Activated T-cell treated with anti-CD3 and anti-CD28 coated beads for 48 hours (primary cell): ENCODE measurements around the gene MYL12B.
"Not testable (repeated sequence)": the region's sequence is repeated elsewhere in the genome, so short reads cannot be mapped to it uniquely, and the experiment has no call there.

Experiments
- DNase-seq: peaks from one replicate; pipeline ENCODE4 v3.0.0-alpha.2; 2020; ENCODE audit warnings: low read depth

Gene MYL12B

GRCh38 chr18:3261373-3262233 lies at the start of gene MYL12B:
MYL12B (plus strand) TSS chr18:3262133; CDS start chr18:3272899, 10,766 bp downstream.
- DNase-seq, result peak; percentile 75

DNA sequence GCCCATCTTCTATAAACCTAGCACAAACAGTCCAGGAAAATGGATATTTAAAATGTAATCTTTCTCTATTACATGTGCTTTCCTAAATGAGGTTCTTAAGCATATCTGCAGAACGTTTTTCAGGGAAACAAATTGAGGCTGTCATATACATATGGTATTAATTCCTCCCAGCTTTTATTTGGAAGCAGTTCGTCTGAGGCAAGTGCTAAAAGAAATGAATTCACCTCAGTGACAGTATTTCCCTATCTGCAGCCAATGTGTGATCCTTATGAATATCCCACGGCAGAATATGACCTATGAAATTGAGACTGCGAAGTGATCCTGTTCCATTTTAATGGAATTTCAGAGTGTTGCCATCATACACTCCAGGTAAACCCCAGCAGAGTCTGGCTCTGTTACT lies 49.3 kb upstream of the MYL12B start:
- DNase-seq, result no peak

DNA sequence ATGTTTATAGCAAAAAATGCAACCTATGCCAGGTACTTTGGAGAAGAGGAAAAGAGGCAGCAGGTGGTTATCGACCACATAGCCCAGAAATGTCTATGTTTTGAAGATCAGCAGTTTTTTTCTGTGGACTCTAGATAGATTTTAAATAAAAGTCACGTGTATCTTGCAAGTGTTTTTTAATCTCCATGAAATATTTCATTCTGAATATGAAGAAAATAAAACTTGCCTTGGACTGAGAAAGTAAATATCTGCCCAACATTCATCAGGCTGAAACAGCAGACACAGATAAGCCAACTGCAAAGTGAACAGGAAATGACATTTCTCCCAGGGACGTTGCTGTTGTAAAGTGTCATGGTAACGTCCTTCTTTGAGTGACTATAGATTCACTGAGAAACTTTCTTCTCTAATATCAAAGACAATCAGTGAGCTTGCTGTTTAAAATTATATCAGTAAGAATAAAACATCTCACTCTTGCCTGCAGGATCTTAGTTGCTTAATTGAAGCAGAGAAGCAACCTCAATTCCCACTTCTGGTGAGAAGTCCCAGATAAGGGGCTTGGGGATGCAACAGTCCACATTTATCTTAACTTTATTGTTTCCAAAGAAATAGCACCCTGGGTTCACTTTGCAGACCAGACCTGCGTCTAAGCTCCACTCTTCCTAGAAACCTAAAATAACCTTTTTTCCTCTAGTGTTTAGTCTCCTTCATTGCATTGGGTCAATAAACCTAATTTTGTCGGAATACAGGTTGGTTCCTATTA lies 48.5 kb upstream of the MYL12B start:
- no peak for DNase-seq

- DNase-seq, result no peak
These were observed 46.9 kb upstream of the MYL12B start for GRCh38 chr18:3214855-3215637.

- no peak for DNase-seq
These were observed 44.9 kb upstream of the MYL12B start for GRCh38 chr18:3216987-3217386.

- no peak for DNase-seq
These were observed 43.8 kb upstream of the MYL12B start for GRCh38 chr18:3217948-3218647.

GRCh38 chr18:3218819-3219218 lies 43.1 kb upstream of the MYL12B start:
- no peak for DNase-seq

GRCh38 chr18:3219241-3219630 lies 42.7 kb upstream of the MYL12B start:
- no peak for DNase-seq

DNA sequence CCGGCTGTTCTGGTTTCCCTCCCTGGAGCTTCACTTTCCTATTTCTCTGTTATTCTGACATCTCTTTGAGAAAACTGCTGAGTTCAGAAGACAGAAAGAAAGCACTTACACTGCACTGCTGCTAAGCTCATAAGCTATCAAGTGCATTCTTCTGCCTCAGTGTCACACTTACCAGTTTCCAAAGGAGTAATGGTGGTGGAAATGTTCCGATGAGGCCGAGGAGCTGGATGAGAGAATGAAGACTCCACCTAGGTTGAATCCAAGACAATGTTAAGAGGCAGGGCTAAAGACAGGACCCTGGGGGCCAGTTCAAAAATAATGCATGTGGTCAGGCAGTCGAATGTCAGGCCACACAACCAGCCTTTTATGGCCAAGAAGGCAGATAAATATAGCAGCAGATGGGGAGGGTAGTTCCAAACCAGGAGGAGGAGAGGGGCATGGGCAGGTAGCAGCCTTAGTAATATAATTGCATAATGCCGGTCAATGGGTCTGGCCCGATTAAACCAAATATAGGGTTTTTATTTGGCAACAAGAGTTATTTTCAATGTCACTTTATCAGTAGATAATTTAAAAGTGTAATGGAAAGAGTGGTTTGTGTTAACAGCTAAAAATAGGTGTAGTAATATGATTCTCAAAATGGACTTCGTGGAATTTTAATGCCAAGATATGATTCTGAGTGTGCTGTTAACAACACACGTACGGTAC lies 42.1 kb upstream of the MYL12B start, which contains the start of gene MYOM1:
TSS of gene MYOM1 (minus strand) at position 338 of the 705 bp plus-strand sequence. CDS start 4,745 bp downstream, outside the sequence.
- DNase-seq, result no peak

DNA sequence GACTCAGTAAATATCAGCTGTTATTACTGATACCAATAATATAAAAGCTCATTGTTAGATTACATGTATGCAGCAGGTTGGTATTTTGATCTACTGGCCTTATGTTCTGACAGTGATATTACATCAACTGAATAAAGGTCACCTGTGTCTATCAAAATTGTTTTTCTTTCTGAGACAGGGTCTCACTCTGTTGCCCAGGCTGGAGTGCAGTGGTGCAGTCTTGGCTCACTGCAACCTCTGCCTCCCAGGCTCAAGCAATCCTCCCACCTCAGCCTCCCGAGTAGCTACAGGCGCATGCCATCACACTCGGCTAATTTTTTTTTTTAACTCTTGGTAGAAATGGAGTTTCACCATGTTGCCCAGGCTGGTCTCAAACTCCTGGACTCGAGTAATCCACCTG lies 41.1 kb upstream of the MYL12B start:
- not testable (repeated sequence) for DNase-seq

GRCh38 chr18:3221496-3221895 lies 40.4 kb upstream of the MYL12B start:
- DNase-seq, result no peak

- DNase-seq, result no peak
These were observed 38.6 kb upstream of the MYL12B start for GRCh38 chr18:3223356-3223755.

DNA sequence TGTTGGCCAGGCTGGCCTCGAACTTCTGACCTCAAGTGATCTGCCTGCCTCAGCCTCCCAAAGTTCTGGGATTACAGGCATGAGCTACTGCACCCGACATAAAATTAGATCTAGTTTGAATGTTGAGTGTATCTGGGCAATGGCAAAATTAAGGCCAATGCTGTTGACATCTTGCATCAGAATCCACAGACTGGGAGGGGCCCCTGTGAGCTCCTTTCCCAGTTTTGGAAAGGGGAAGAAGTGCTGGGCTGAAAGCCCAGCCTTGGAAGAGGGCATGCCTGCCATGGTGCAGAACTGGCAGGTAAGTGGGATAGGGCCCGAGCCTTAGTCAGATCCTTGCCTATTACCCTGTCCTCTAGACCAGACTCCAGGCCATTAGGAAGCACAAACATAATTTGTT lies 37.7 kb upstream of the MYL12B start:
- no peak for DNase-seq

GRCh38 chr18:3225588-3225987 lies 36.3 kb upstream of the MYL12B start:
- no peak for DNase-seq

DNA sequence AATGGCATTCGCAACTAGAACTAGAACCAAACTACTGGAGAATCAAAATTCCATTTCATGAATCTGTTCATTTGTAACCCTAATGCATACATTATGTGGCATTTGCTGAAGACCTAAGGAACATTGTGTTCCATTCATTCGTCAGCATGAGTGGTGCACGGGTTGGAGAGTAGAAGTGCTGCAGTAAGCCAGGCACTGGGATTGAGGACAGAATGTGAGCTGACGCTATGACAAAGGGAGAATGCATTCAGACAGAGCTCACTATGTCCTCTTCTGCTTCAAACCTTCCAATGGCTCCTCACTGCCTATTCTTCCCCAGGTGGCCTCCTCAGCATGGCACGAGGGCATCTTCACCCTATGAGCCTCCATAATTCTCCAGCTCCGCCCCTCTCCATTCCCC lies 35.9 kb upstream of the MYL12B start:
- no peak for DNase-seq

DNA sequence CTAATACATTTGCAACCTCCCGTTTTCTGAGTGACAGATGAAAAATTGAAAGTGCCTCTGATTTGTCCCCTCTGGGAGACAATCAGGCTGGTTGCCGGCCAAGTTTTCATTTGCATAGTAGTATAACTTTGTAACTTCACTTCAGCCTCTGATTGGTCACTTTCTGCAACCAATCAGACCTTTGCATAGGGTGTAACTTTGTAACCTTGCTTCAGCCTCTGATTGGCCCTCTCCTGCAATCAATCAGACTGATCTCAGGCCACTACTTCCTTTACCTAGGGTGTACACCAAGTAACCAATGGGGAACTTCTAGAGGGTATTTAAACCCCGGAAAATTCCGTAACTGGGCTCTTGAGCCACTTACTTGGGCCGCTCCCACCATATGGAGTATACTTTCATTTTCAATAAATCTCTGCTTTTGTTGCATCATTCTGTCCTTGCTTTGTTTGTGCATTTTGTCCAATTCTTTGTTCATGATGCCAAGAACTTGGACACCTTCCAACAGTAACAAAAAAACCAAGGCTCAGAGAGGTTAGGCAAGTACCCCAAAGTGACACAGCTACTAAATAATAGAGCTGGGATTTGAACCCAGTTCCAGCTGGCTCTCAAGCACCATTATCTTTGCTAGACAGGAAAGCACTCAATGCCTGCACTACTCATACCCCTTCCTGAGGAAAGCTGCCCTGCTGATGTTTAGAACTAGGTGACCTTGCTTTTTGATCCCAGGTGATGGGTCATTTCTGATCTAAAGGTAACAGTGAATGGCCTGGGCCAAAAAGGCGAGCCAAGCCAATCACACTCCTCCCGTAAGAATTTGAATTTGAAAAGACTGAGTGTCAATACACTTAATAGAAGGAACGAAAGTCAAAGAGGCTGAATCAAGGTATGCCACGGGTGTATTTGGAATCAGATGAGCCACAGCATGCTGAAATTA lies 31.3 kb upstream of the MYL12B start:
- no peak for DNase-seq

- DNase-seq, result no peak
These were observed 28.9 kb upstream of the MYL12B start for GRCh38 chr18:3233004-3233403.

- no peak for DNase-seq
These were observed 28.3 kb upstream of the MYL12B start for GRCh38 chr18:3233433-3234168.

- no peak for DNase-seq
These were observed 27.5 kb upstream of the MYL12B start for GRCh38 chr18:3234457-3234856.
